ENCODE data around the gene NUDT8. TPM values are rescaled to one million over a fixed set of nuclear protein-coding genes. Genes with fewer than 3 reads are reported as not detected.
"Not testable (repeated sequence)": the region's sequence is repeated elsewhere in the genome, so short reads cannot be mapped to it uniquely, and the experiment has no call there.

The NUDT8 gene
- total and polyA plus RNA-seq, 5 donors = 45.6 to 121 (median 83.3) TPM

DNA sequence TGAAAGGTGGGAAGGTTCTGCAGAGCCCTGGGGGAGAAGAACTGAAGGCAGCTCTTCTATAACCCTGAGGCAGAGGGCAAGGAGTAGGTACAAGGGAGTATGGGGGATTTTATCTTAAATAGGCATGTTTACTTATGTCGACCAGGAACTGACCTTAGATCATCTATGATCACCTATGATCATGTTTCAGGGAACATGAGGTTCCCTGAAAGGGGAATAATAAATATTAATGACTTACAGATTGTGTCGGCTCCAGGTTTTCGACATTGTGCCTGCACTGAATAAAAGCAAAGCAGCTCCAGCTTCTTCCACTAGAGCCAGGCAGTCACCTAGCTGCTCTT is 36.2 kb downstream of the NUDT8 start:
- no peaks in the 10 kb centered on the region for H3K27me3 ChIP-seq (ENCODE audit: control insufficient read depth, insufficient read depth)
- intact Hi-C loops (cut with DNase I) = no loop called here
- H3K27ac ChIP-seq (ENCODE audit: low read length) = no peak overlapping the region
- DNase-seq = no peak
- no peaks in the 10 kb centered on the region for H3K4me1 ChIP-seq (ENCODE audit: control insufficient read depth, insufficient read depth, low read length)
- H3K4me3 ChIP-seq (ENCODE audit: low read length) = no peak overlapping the region
- 71% methylated on average over 3 of the region's 3 CpGs for WGBS
- no peaks in the 10 kb centered on the region for H3K9me3 ChIP-seq (ENCODE audit: control insufficient read depth, low read length)
- no peak for ATAC-seq

DNA sequence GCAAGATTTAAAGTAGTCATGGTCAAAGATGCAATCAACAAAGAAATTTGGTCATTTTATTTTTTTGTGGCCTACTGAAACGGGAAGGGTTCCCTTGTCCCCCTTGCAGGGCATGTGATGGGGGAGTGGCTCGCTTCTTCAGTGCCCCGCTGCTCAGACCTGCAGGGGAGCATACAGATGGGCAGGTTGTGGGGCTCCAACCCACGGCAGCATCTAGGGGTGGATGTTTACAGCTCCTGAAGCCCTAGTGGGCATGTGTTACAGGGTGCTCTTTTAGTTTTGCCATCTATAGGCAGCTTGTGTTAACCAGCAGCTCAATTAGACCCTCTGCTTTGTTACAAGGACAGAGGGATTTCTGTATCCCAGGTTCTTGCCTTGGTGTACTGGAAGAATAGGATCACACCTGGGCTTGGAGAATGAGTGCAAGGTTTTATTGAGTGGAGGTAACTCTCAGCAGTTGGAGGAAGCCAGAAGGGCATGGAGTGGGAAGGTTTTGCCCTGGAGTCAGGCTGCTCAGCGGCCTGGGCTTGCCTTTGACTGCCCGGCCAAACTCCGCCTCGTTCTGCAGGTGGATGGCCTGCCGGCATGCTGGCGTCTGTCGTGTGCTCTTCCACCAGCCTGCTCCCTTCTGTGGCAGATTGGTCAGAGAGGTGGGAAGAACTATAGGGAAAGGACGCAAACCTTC is 36.7 kb downstream of the NUDT8 start:
- intact Hi-C loops (cut with DNase I) = no loop called here
- H3K27ac ChIP-seq (ENCODE audit: low read length) = no peak overlapping the region
- 69% methylated on average over 12 of the region's 12 CpGs for WGBS

DNA sequence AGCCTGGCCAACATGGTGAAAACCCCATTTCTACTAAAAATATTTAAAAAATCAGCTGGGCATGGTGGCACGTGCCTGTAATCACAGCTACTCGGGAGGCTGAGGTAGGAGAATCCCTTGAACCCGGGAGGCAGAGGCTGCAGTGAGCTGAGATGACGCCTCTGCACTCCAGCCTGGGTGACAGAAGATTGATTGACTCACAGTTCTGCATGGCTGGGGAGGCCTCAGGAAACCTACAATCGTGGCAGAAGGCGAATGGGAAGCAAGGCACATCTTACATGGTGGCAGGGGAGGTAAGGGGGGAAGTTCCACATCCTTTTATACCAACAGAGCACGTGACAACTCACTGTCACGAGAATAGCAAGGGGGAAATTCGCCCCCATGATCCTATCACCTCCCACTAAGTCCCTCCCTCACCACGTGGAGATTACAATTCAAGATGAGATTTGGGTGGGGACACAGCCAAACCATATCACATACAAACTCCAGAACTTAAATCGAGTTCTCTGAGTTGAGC is 40.8 kb downstream of the NUDT8 start:
- H3K27ac ChIP-seq (ENCODE audit: low read length); H3K9me3 ChIP-seq (ENCODE audit: control insufficient read depth, low read length); DNase-seq; H3K4me3 ChIP-seq (ENCODE audit: low read length); ATAC-seq; H3K27me3 ChIP-seq (ENCODE audit: control insufficient read depth, insufficient read depth); H3K4me1 ChIP-seq (ENCODE audit: control insufficient read depth, insufficient read depth, low read length); intact Hi-C loops (cut with DNase I): not testable (repeated sequence)
- 76% methylated on average over 11 of the region's 11 CpGs for WGBS

More for the DNA sequence above, 36.7 kb downstream of the NUDT8 start:
- H3K4me1 ChIP-seq (ENCODE audit: control insufficient read depth, insufficient read depth, low read length) = no peaks in the 10 kb centered on the region
- no peaks in the 10 kb centered on the region for H3K9me3 ChIP-seq (ENCODE audit: control insufficient read depth, low read length)
- no peak for DNase-seq
- H3K4me3 ChIP-seq (ENCODE audit: low read length) = no peak overlapping the region
- ATAC-seq = no peak
- no peaks in the 10 kb centered on the region for H3K27me3 ChIP-seq (ENCODE audit: control insufficient read depth, insufficient read depth)

DNA sequence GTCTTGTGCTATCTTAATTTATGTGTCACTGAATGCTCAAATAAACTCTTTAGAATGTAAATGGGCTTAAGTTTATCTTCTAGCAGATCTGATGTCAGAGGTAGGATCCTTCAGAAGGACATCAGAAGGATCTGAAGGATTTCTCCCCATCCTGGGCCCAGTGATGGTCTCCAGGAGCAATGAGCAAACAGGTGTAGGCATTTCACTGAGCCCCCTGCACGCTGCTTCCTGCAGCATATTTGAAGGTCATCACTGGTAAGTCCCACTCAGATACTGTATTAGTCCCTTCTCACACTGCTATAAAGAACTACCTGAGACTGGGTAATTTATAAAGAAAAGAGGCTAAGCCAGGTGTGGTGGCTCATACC is 41.6 kb downstream of the NUDT8 start:
- H3K27me3 ChIP-seq (ENCODE audit: control insufficient read depth, insufficient read depth) = no peaks in the 10 kb centered on the region
- no peak overlapping the region for H3K4me3 ChIP-seq (ENCODE audit: low read length)
- no peaks in the 10 kb centered on the region for H3K9me3 ChIP-seq (ENCODE audit: control insufficient read depth, low read length)
- no peaks in the 10 kb centered on the region for H3K4me1 ChIP-seq (ENCODE audit: control insufficient read depth, insufficient read depth, low read length)
- ATAC-seq = no peak
- no peak overlapping the region for H3K27ac ChIP-seq (ENCODE audit: low read length)
- intact Hi-C loops (cut with DNase I) = no loop called here
- no peak for DNase-seq
- 92% methylated on average over 1 of the region's 1 CpG for WGBS

GRCh38 chr11:67586568-67587250 is 43.0 kb downstream of the NUDT8 start:
- no peak for ATAC-seq
- no peak for DNase-seq
- Histone ChIP-seq H3K9me3 (ENCODE audit: control insufficient read depth, low read length) (no peaks in the 10 kb centered on the region), H3K4me3 (ENCODE audit: low read length) (no peak overlapping the region), H3K27me3 (ENCODE audit: control insufficient read depth, insufficient read depth) (no peaks in the 10 kb centered on the region), H3K4me1 (ENCODE audit: control insufficient read depth, insufficient read depth, low read length) (no peaks in the 10 kb centered on the region), H3K27ac (ENCODE audit: low read length) (no peak overlapping the region)
- 79% methylated on average over 5 of the region's 5 CpGs for WGBS
- intact Hi-C loops (cut with DNase I) = no loop called here

- H3K4me3 ChIP-seq (ENCODE audit: low read length) = no peak overlapping the region
- ATAC-seq (no peak), DNase-seq (no peak)
- intact Hi-C loops (cut with DNase I) = no loop called here
- no peaks in the 10 kb centered on the region for H3K9me3 ChIP-seq (ENCODE audit: control insufficient read depth, low read length)
- H3K4me1 ChIP-seq (ENCODE audit: control insufficient read depth, insufficient read depth, low read length) = no peaks in the 10 kb centered on the region
- H3K27ac ChIP-seq (ENCODE audit: low read length) = no peak overlapping the region
- no peaks in the 10 kb centered on the region for H3K27me3 ChIP-seq (ENCODE audit: control insufficient read depth, insufficient read depth)
- WGBS = 89% methylated on average over 4 of the region's 4 CpGs
These were observed 43.8 kb downstream of the NUDT8 start for GRCh38 chr11:67585911-67586310.

- H3K9me3 ChIP-seq (ENCODE audit: control insufficient read depth, low read length) = no peaks in the 10 kb centered on the region
- no peak overlapping the region for H3K4me3 ChIP-seq (ENCODE audit: low read length)
- intact Hi-C loops (cut with DNase I) = no loop called here
- H3K27me3 ChIP-seq (ENCODE audit: control insufficient read depth, insufficient read depth) = no peaks in the 10 kb centered on the region
- DNase-seq (peak in 2 of 3 donors; percentile 61 to 62), ATAC-seq (no peak)
- WGBS = 88% methylated on average over 21 of the region's 21 CpGs
- H3K4me1 ChIP-seq (ENCODE audit: control insufficient read depth, insufficient read depth, low read length) = no peaks in the 10 kb centered on the region
- peak overlapping the region; percentile 96 for H3K27ac ChIP-seq (ENCODE audit: low read length)
These were observed 44.6 kb downstream of the NUDT8 start for GRCh38 chr11:67584881-67585873.

- H3K27ac ChIP-seq (ENCODE audit: low read length) = peak overlapping the region; percentile 96
- intact Hi-C loops (cut with DNase I) = no loop called here
- 15% methylated on average over 33 of the region's 33 CpGs for WGBS
- H3K4me1 ChIP-seq (ENCODE audit: control insufficient read depth, insufficient read depth, low read length) = no peaks in the 10 kb centered on the region
- no peaks in the 10 kb centered on the region for H3K27me3 ChIP-seq (ENCODE audit: control insufficient read depth, insufficient read depth)
- H3K9me3 ChIP-seq (ENCODE audit: control insufficient read depth, low read length) = no peaks in the 10 kb centered on the region
- ATAC-seq = peak; percentile 80 to 84
- H3K4me3 ChIP-seq (ENCODE audit: low read length) = peak overlapping the region; percentile 90
- peak; percentile 82 to 92 (median 92) for DNase-seq
These were observed 45.4 kb downstream of the NUDT8 start for GRCh38 chr11:67584205-67584880.

GRCh38 chr11:67583247-67584204 is 46.2 kb downstream of the NUDT8 start, which contains the start of gene GSTP1:
Gene GSTP1, plus strand, starts transcription at chr11:67583812. Its CDS starts 32 bp downstream, at chr11:67583844.
- 2% methylated on average over 81 of the region's 81 CpGs for WGBS
- ATAC-seq (peak; percentile 97 to 98), DNase-seq (peak; percentile 95 to 98 (median 98))
- H3K27ac ChIP-seq (ENCODE audit: low read length) = peak within 1 kb of the TSS; percentile 99
- H3K4me1 ChIP-seq (ENCODE audit: control insufficient read depth, insufficient read depth, low read length) = no peaks in the 10 kb centered on the region
- H3K27me3 ChIP-seq (ENCODE audit: control insufficient read depth, insufficient read depth) = no peaks in the 10 kb centered on the region
- intact Hi-C loops (cut with DNase I) = no loop called here
- peak within 1 kb of the TSS; percentile 90 for H3K4me3 ChIP-seq (ENCODE audit: low read length)
- H3K9me3 ChIP-seq (ENCODE audit: control insufficient read depth, low read length) = no peaks in the 10 kb centered on the region
